K562 (cell line): Measurements from ENCODE around the gene PTH1R. TPM values are rescaled to one million over a fixed set of nuclear protein-coding genes. Genes with fewer than 3 reads are reported as not detected.

Source experiments
- ARID2 ChIP-seq: fragments of 450-650 bp; IDR thresholded peaks from 2 replicates; pipeline ENCODE4 v1.6.1; 2017; ENCODE audit warnings: antibody characterized with exemption, mild to moderate bottlenecking
- ARNT ChIP-seq, 2 experiments: fragments of 450-650 bp; IDR thresholded peaks; 2 replicates each; pipeline ENCODE4 v1.6.1; 2016; ENCODE audit warnings: mild to moderate bottlenecking in 1 of 2
- ATF1 ChIP-seq, 2 experiments: fragments of 450-650 bp in 1 of 2; IDR thresholded peaks; 2 replicates each; pipeline ENCODE4 v1.6.1; 2016; ENCODE audit warnings: missing compliant biosample characterization in 1 of 2, missing genetic modification characterization in 1 of 2
- E2F3 ChIP-seq: fragments of 250-450 bp; sonication (Bioruptor Pico); IDR thresholded peaks from 2 replicates; pipeline ENCODE4 v1.4.0; 2020; ENCODE audit warnings: mild to moderate bottlenecking
- EP300 ChIP-seq: IDR thresholded peaks from 2 replicates; pipeline ENCODE4 v1.6.1; 2012; ENCODE audit warnings: low read length, improper control_type of control experiment
- HLTF ChIP-seq: fragments of 450-650 bp; IDR thresholded peaks from 2 replicates; pipeline ENCODE4 v1.6.1; 2016
- KLF16 ChIP-seq: IDR thresholded peaks from 2 replicates; pipeline ENCODE4 v1.6.1; 2016; ENCODE audit warnings: antibody characterized with exemption
- MTF1 ChIP-seq: fragments of 250-450 bp; sonication (Bioruptor Pico); IDR thresholded peaks from 2 replicates; pipeline ENCODE4 v1.9.0; 2021; ENCODE audit warnings: moderate library complexity, mild to moderate bottlenecking, inconsistent platforms, borderline replicate concordance
- PRPF4 ChIP-seq: fragments of 200-400 bp; formaldehyde crosslinking; IDR thresholded peaks from one replicate; pipeline ENCODE4 v1.6.1; 2017; ENCODE audit warnings: low read length, low read depth, mild to moderate bottlenecking; ENCODE audit not compliant: insufficient read depth, poor library complexity, severe bottlenecking
- RAD21 ChIP-seq, 2 experiments: fragments of 250-450 bp in 1 of 2; fragments of 450-650 bp in 1 of 2; sonication (Bioruptor Pico) in 1 of 2; formaldehyde crosslinking in 1 of 2; IDR thresholded peaks in 1 of 2; conservative IDR thresholded peaks in 1 of 2; 2 replicates each; pipeline versions ENCODE4 v1.4.0 to v1.8.0; 2020 to 2022; ENCODE audit warnings: mild to moderate bottlenecking in 2 of 2, moderate library complexity in 1 of 2
- RCOR1 ChIP-seq, 2 experiments: IDR thresholded peaks; 2 replicates each; pipeline ENCODE4 v1.6.1; 2012; ENCODE audit warnings: low read depth in 2 of 2, low read length in 2 of 2, borderline replicate concordance in 1 of 2, improper control_type of control experiment in 1 of 2
- SETDB1 ChIP-seq: IDR thresholded peaks from one replicate; pipeline ENCODE4 v1.6.1; 2012; ENCODE audit warnings: low read length, control low read depth, inconsistent platforms
- SMAD1 ChIP-seq: fragments of 150-350 bp; IDR thresholded peaks from 2 replicates; pipeline ENCODE4 v1.6.1; 2014; ENCODE audit warnings: low read length, low read depth; ENCODE audit not compliant: partially characterized antibody
- ZNF143 ChIP-seq: sonication (generic); formaldehyde crosslinking; IDR thresholded peaks from 2 replicates; pipeline ENCODE4 v1.9.0; 2022; ENCODE audit warnings: mild to moderate bottlenecking, missing genetic modification reagents
- polyA plus RNA-seq, 8 experiments: library from polyadenylated mRNA; depleted of rRNA in 4 of 8; stranded (reverse) in 5 of 8; unstranded in 3 of 8; fragments of >200 nt; fragmentation: Nextera tagmentation in 2 of 8; fragmentation: Illumina TruSeq in 1 of 8; extraction: Ambion mirVana in 2 of 8; extraction: Trizol in 1 of 8; gene quantifications; 2 replicates each; pipeline versions ENCODE4 v1.2.1 to v1.2.3, GENCODE V29; 2011 to 2014; ENCODE audit warnings: inconsistent platforms in 1 of 8, missing spikeins in 1 of 8
- total RNA-seq, 7 experiments: library from RNA; depleted of rRNA in 6 of 7; stranded (reverse); fragments of >200 nt in 6 of 7; fragmentation: Illumina TruSeq in 2 of 7; extraction: Trizol in 2 of 7; gene quantifications; 2 replicates each; pipeline versions ENCODE4 v1.2.1 to v1.2.3, GENCODE V29; 2011 to 2021; ENCODE audit warnings: low replicate concordance in 1 of 7
- TF ChIP-seq, protein P1 (sequence below): IDR thresholded peaks from 2 replicates; pipeline ENCODE4 v1.6.1; 2011; ENCODE audit warnings: borderline replicate concordance, low read depth, mild to moderate bottlenecking, moderate library complexity, low read length; ENCODE audit not compliant: insufficient read depth, poor library complexity, severe bottlenecking
- TF ChIP-seq, protein P2 (sequence below): sonication (generic); formaldehyde crosslinking; IDR thresholded peaks from 2 replicates; pipeline ENCODE4 v1.9.0; 2022; ENCODE audit warnings: mild to moderate bottlenecking, missing genetic modification reagents
- TF ChIP-seq, protein P3 (sequence below), 2 experiments: fragments of 450-650 bp; conservative IDR thresholded peaks; 2 replicates each; pipeline ENCODE4 v1.6.1; 2017; ENCODE audit warnings: mild to moderate bottlenecking in 2 of 2, moderate library complexity in 2 of 2
- TF ChIP-seq, protein P4 (sequence below): fragments of 450-650 bp; IDR thresholded peaks from 2 replicates; pipeline ENCODE4 v1.6.1; 2016; ENCODE audit warnings: mild to moderate bottlenecking
- TF ChIP-seq, protein P5 (sequence below), 2 experiments: fragments of 200-800 bp in 1 of 2; sonication (Bioruptor generic) in 1 of 2; sonication (generic) in 1 of 2; formaldehyde crosslinking in 1 of 2; IDR thresholded peaks in 1 of 2; conservative IDR thresholded peaks in 1 of 2; 2 replicates each; pipeline versions ENCODE4 v1.5.0 to v1.6.1; 2016 to 2020; ENCODE audit warnings: missing compliant biosample characterization in 1 of 2, missing genetic modification characterization in 1 of 2, missing genetic modification reagents in 1 of 2

The PTH1R gene
- total and polyA plus RNA-seq, 9 of the 15 experiments (the other 6 are each of a cell fraction or from before 2014, with no cell fraction given) = not detected

DNA sequence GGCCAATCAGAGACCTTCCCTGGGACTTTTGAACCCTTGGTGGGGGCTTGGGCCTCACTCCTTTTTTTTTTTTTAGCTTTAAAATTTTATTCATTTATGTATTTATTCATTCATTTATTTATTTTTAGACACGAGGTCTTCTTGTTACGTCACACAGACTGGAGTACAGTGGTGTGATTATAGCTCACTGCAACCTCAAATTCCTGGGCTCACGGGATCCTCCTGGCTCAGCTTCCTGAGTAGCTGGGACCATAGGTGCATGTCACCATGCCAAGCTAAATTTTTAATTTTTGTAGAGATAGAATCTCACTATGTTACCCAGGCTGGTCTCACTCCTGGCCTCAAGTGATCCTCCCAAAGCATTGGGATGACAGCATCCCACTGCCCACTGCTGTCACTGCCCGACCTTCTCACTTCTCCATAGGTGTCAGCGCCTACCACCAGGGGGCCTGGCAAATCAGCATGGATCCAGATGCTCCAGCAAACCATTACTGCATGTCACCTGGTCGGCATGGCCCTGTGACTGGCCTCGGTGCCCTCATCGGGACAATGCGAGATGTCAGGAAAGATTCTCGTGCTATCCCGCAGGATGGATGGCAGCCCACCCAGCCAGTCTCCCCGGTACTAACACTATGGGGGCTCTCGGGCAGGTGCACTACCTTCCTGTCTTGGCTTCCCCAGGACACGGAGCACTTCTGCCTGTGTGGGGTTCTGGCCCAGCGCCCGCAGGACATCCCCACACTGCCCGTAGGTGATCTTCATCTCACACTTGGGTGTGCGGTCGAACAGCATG is 17.3 kb upstream of the PTH1R start (continued):
- TF ChIP-seq E2F3 (CRISPR knock-in tag) (no peak), RCOR1 (IDR thresholded peaks at IDR 0.05; ENCODE audit: borderline replicate concordance in 1 of 2, low read depth in 2 of 2, low read length in 2 of 2) (0 out of 4 replicates have a peak, but pooled peaks of 1 of the 2 experiments have one; percentile 28), ARID2 (no peak), ARNT (IDR thresholded peaks at IDR 0.05) (no peak), ATF1 (CRISPR knock-in tag; IDR thresholded peaks at IDR 0.05) (no peak), ATF1 (tag; IDR thresholded peaks at IDR 0.05) (0 out of 2 replicates have a peak, but pooled peaks have one; percentile 8), ZNF143 (CRISPR knock-in tag) (no peak), SMAD1 (no peak), PRPF4 (no peak), SETDB1 (no peak), HLTF (no peak), KLF16 (no peak), EP300 (no peak), RAD21 (CRISPR knock-in tag; conservative IDR thresholded peaks at IDR 0.05 in 1 of 2, IDR thresholded peaks at IDR 0.05 in 1 of 2) (peak in 1 of 2 experiments; percentile 40; a peak in 1 of 4 replicates), MTF1 (CRISPR knock-in tag) (no peak)
- TF ChIP-seq, protein P1, sequence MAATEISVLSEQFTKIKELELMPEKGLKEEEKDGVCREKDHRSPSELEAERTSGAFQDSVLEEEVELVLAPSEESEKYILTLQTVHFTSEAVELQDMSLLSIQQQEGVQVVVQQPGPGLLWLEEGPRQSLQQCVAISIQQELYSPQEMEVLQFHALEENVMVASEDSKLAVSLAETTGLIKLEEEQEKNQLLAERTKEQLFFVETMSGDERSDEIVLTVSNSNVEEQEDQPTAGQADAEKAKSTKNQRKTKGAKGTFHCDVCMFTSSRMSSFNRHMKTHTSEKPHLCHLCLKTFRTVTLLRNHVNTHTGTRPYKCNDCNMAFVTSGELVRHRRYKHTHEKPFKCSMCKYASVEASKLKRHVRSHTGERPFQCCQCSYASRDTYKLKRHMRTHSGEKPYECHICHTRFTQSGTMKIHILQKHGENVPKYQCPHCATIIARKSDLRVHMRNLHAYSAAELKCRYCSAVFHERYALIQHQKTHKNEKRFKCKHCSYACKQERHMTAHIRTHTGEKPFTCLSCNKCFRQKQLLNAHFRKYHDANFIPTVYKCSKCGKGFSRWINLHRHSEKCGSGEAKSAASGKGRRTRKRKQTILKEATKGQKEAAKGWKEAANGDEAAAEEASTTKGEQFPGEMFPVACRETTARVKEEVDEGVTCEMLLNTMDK = peak; percentile 74
- TF ChIP-seq, protein P2, sequence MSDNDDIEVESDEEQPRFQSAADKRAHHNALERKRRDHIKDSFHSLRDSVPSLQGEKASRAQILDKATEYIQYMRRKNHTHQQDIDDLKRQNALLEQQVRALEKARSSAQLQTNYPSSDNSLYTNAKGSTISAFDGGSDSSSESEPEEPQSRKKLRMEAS = peak; percentile 49; the same call in 1 of the 2 replicates
- TF ChIP-seq, protein P3, sequence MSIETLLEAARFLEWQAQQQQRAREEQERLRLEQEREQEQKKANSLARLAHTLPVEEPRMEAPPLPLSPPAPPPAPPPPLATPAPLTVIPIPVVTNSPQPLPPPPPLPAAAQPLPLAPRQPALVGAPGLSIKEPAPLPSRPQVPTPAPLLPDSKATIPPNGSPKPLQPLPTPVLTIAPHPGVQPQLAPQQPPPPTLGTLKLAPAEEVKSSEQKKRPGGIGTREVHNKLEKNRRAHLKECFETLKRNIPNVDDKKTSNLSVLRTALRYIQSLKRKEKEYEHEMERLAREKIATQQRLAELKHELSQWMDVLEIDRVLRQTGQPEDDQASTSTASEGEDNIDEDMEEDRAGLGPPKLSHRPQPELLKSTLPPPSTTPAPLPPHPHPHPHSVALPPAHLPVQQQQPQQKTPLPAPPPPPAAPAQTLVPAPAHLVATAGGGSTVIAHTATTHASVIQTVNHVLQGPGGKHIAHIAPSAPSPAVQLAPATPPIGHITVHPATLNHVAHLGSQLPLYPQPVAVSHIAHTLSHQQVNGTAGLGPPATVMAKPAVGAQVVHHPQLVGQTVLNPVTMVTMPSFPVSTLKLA (conservative IDR thresholded peaks at IDR 0.05) = no peak
- TF ChIP-seq, protein P4, sequence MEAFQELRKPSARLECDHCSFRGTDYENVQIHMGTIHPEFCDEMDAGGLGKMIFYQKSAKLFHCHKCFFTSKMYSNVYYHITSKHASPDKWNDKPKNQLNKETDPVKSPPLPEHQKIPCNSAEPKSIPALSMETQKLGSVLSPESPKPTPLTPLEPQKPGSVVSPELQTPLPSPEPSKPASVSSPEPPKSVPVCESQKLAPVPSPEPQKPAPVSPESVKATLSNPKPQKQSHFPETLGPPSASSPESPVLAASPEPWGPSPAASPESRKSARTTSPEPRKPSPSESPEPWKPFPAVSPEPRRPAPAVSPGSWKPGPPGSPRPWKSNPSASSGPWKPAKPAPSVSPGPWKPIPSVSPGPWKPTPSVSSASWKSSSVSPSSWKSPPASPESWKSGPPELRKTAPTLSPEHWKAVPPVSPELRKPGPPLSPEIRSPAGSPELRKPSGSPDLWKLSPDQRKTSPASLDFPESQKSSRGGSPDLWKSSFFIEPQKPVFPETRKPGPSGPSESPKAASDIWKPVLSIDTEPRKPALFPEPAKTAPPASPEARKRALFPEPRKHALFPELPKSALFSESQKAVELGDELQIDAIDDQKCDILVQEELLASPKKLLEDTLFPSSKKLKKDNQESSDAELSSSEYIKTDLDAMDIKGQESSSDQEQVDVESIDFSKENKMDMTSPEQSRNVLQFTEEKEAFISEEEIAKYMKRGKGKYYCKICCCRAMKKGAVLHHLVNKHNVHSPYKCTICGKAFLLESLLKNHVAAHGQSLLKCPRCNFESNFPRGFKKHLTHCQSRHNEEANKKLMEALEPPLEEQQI = no peak
- TF ChIP-seq, protein P5, sequence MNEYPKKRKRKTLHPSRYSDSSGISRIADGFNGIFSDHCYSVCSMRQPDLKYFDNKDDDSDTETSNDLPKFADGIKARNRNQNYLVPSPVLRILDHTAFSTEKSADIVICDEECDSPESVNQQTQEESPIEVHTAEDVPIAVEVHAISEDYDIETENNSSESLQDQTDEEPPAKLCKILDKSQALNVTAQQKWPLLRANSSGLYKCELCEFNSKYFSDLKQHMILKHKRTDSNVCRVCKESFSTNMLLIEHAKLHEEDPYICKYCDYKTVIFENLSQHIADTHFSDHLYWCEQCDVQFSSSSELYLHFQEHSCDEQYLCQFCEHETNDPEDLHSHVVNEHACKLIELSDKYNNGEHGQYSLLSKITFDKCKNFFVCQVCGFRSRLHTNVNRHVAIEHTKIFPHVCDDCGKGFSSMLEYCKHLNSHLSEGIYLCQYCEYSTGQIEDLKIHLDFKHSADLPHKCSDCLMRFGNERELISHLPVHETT (CRISPR knock-in tag; conservative IDR thresholded peaks at IDR 0.05 in 1 of 2, IDR thresholded peaks at IDR 0.05 in 1 of 2) = no peak
